LoVo (cell line): Measurements from ENCODE around the gene RNF186.
"Not testable (repeated sequence)": the region's sequence is repeated elsewhere in the genome, so short reads cannot be mapped to it uniquely, and the experiment has no call there.

Experiments used
- DNase-seq: peaks from one replicate; pipeline ENCODE4 v3.0.0-alpha.2; 2016; ENCODE audit warnings: low spot score

RNF186 gene, protein sequence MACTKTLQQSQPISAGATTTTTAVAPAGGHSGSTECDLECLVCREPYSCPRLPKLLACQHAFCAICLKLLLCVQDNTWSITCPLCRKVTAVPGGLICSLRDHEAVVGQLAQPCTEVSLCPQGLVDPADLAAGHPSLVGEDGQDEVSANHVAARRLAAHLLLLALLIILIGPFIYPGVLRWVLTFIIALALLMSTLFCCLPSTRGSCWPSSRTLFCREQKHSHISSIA

DNA sequence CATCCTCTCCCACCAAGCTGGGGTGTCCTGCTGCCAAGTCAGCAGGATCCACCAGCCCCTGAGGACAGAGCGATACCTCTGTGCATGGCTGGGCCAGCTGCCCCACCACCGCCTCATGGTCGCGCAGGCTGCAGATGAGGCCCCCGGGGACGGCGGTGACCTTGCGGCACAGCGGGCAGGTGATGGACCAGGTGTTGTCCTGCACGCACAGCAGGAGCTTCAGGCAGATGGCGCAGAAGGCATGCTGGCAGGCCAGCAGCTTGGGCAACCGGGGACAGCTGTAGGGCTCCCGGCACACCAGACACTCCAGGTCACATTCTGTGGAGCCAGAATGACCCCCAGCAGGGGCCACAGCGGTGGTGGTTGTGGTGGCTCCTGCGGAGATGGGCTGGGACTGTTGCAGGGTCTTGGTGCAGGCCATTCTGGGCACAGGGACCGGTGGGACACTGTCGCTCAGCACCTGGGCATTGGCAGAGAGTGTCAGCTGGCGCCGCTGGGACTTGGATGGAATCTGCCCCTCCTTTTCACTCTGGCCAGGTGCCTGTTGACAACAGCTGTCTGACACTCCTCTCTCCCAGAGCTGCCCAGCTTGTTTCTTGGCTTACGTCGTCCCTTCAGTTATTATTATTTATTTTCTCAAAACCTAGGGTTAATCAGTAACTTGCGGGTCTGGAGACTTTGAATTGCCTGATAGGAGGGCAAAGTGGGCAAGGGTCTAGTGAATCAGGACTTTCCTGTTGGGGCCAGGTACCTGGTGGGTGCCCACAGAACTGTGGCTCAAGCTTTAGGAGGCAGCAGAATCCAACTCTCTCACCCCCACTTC, at the start of gene RNF186:
Gene RNF186, minus strand, starts transcription at position 603 of the 823 bp plus-strand sequence. Its CDS starts 182 bp downstream, at position 421.
- peak; percentile 91 for DNase-seq

DNA sequence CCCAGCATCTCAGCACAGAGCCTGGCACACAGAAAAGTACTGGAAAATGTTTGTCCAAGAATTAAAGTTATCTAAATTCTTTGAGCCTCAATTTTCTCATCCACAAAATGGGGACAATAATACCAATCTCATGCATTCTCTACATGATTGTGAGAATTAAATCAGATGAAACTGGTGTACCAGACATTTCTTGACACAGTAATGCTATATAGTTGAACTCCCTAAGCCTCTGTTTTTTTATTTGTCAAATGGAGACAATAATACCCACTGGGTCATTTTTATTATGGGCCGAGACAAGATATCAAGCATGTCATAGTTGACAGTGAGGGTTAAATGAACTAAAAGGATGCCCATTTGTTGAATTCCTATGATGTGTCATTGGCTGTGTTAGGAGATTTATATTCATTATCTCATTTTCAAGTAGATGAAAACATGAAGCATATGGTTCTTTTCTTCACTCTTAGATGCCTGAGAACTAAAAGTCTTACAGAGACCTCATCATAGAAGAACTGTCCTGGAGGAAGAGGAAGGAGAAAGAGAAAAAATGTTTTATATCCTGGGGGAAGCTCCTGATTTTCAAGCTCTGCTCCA, 49.6 kb upstream of the RNF186 start:
- DNase-seq: no peak

DNA sequence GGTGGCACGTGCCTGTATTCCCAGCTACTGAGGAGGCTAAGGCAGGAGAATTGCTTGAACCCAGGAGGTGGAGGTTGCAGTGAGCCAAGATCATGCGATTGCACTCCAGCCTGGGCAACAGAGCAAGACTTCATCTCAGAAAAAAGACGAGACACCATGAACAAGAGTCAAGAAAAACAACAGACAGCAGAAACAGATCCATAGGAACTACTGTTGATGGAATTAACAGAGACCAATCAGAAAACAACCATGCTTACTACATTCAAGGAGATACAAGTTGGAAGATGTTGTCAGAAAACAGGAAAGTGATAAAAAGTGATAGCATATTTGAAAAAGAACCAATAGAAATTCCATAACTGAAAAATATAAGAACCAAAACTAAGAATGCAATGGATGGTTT, 47.9 kb upstream of the RNF186 start:
- DNase-seq: no peak

DNA sequence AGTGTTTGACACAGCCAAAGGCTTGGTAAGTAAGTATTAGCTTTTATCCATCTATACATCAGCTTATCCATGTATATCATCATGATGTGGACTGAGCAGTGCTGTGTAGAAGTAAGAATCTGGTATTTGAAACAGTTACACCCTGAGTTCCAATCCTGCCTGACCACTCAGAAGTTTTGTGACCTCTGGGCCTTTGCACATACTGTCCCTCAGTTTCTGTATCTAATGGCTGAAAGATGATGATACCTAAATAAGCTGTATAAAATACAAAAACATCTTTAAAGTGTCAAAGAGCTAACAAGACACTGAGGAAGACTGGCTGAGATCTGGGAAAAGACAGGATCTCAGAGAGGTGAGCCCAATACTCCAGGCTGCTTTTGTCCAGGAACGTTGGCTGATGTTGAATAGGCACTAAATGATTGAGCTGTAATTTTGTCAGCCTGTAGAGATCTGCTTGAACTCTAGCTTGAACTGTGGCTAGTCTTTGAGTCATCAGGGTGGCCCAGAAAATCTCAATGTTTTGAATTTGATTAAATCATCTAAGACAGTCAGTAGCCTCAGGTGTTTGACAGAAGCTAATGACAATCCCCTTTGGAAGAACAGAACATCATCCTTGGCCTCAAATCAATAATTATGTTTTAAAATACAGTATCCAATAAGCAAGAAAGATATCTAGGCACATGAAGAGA, 46.9 kb upstream of the RNF186 start:
- DNase-seq: no peak

DNA sequence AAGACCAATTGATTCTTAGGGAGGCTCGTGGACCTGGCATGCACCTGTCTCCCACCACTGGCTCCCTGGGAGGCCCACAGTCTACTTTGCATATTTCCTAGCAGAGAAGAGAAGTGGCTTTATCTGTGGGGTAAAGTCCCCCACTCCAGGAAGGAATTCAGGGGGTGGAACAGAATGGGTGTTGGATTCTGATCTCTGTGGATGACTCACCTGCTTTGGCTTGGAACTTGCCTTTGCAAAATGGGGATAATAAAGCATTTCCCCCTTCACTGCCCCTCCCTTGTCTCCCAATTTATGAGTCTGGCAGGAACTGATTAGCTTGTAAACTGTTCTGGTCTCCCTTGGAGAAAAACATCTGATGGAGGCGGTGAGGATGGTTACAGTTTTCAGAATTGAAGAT, 46.0 kb upstream of the RNF186 start:
- peak; percentile 79 for DNase-seq

DNA sequence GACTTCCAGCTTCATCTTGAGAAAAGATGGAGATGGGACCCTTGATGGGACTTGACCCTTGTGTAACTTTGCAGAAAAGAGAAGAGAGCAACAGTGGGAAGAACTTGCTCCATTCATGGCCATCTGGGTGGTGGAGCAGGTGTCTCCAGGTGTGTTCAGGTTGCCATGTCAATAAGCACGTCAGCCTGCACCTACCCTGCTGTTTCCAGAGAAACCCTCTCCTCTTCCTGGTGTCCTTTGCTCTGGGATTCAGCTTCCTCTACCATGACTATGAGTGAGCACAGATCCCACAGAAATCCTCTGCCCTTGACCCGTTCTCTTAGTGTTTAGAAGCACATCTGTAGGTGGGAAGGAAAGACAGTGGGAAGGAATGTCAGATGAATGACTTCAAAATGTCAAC, 45.3 kb upstream of the RNF186 start:
- DNase-seq: no peak

DNA sequence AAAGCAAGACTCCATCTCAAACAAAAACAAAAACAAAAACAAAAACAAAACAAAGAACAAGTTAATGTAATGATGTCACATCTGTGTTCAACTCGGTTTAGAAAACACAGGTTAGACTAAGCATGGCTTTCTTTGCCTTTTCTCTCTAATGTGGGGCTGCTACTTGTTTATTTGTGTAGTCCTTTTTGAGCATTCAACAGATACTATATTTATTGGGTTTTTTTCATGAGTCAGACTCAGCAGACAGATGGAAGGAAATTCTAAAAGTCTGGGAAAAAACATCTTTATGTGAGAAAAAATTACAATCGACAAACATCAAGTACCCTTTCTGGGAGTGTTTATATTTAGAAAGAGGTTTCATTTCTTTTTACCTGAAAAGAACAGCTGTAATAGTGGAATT, 44.8 kb upstream of the RNF186 start:
- no peak for DNase-seq

DNA sequence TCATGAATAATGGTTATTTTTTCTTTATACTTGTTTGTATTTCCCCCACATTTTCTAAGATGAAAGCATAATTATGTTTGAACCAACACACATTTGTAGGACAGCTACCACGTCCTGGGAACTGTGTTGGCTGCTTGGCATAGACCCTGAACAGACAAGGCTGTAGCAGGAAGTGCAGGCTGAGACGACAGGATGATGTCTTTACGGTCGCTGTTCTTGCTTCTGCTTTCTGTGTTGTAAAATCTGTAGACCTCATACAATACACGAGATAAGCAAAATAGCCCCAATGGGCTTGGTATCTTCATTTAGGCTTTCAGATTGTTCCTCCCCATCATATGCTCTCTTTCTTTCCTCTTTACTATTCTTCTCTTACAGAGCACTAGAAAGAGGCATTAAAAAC, 43.8 kb upstream of the RNF186 start:
- no peak for DNase-seq

DNA sequence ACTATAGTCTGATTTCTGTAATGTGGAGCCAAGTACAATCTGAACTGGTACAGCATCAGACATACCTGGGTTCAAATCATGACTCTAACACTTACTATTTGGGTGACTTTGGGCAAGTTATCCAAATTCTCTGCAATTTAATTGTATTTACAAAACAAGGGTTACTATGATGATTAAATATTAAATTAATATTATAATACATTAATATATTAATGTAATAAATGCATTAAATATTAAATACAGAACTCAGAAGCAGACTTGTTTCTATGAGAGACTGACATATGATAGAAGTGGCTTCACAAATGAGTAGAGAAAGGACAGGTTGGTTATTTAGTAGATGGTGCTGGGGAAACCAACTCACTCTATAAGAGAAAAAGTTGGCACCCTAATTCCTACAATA, 39.8 kb upstream of the RNF186 start:
- DNase-seq: no peak

DNA sequence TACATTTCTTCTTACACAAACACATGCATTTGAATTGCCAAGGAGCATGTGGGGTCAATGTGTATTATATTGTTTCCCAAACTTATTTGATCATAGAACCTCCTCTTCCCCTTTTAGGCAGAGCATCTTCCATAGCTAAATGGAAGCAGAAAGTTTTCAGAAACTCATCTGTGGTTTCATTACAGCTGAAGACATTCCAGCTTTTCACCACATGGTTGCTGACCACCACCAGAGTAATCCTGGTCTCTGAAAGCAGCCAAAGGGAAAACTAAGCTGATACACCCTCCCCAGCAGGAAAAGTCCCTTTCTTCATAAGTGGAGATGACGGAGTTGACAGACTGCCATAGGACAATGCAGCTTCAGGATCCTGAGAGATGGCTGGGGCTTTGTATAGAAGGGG, 37.0 kb upstream of the RNF186 start:
- no peak for DNase-seq

DNA sequence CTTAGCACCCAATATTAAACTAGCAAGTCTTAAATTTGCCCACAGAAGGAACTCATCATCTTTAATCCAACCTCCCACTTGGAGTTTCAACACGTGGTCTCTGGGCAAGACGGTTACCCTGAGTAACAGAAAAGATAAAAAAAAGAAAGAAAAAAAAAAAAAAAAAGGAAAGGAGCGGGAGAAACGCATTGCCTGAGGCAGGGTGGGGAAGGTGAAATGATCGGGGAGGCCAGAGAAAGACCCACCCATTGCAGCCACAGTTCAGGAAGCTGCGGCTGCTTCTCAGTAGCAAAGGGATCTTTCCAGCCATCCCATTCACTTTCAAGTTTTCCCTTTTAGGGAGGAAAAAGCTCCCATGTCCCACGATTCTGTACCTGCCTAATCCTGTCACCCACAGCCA, 35.1 kb upstream of the RNF186 start:
- no peak for DNase-seq

DNA sequence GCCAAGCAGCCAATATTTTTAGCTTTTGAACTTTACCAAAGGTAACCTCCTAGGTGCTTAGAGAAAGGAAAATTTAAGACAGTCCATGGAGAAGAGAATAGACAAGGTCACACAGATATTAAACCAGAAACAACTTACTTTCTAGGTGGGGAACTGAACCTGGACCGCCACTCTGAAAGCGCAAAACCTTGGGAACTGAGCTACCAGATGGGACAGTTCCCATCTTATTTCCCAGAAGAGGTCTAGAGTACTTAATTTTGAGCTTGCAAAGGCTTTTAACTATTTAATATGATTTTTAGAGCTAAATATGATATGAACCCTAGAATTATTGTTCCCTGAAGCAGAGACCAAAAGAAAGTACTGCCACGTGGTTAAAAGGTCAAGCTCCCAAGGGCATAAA, 34.2 kb upstream of the RNF186 start:
- DNase-seq: not testable (repeated sequence)

DNA sequence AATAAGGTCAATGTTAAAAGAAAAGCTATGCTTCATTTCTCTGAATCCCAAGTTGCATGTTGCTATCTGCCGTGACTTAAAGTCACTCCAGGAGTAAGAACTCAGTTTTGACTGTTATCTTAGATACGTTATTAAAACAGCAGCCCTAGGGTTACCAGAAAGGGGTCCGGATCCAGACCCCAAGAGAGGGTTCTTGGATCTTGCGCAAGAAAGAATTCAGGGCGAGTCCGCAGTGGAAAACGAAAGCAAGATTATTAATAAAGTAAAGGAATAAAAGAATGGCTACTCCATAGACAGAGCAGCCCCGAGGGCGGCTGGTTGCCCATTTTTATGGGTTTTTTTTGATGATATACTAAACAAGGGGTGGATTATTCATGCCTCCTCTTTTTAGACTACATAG, 32.3 kb upstream of the RNF186 start:
- DNase-seq: not testable (repeated sequence)

DNA sequence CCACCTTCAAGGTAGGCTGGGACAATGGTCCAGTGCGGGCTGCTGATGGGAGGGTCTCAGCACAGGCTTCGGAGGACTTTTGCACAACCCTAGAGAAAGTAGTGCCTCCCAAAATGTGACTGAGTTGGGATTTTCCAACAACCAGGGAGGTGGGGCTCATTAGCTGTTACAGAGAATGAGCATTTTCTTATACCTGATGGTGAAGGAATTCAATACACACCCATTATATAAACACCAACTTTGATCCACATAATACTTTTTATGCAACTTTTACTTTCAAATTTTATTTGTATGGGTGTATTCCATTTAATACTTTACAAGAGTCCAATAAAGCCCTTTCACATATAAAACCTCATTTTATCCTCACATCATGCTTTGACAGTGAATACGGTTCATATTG, 31.3 kb upstream of the RNF186 start:
- no peak for DNase-seq

DNA sequence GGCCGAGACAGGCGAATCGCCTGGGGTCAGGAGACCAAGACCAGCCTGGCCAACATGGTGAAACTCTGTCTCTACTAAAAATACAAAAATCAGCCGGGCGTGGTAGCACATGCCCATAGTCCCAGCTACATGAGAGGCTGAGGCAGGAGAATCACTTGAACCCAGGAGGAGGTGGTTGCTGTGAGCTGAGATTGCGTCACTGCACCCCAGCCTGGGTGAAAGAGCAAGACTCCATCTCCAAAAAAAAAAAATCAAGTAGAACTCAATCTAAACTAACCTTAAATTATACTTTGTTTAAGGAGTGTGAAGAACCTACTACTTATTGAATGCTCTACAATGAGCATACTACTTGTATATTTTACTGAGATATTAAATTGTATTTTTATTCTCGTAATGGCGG, 30.5 kb upstream of the RNF186 start:
- DNase-seq: no peak

DNA sequence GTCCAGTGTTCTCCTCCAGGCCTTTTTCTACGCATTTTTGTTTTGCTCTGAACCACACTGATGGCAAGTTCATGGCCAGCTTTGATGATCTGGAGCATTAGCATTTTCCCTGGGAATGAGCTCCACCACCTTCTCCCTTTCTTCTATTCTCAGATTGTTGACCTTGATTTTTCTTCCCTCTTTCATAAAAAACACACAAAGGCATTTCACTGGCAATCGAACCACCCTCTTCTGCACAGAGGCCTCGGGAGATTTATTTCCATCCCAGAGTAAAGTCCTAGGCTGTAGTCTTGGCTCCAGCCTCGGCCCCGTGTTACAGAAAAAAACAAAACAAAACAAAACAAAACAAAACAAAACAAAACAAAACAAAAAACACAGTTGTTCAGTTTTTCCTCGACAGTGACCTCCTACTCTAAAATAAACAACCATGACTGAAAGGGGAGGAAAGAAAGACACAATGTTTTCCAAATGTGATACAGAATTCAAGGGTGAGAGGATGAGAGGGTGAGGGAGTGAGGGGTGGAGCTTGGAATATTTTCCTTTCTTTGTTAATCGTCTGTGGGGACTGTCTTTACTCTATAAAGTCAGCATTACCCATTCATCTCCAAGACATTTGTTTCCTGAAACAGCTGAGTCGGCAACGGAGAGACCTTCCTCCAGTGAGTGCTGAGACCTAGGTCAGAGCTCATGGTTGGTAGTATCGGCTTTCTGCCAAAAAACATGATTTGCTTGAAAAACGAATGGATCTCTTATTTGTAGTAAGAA, 29.8 kb upstream of the RNF186 start:
- DNase-seq: no peak

DNA sequence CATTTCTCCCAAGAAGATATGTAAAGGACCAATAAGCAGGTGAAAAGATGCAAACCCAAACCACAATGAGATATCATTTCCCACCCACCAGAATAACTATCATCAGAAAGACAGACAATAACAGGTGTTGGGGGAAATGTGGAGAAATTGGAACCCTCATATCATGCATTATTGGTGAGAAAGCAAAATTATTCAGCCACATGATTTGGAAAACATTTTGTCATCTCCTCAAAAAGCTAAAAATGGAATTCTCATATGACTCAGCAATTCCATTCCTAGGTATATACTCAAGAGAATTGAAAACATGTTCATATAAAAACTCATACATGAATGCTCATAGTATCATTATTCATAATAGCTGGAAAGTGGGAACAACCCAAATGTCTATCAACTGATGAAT, 25.1 kb upstream of the RNF186 start:
- no peak for DNase-seq

DNA sequence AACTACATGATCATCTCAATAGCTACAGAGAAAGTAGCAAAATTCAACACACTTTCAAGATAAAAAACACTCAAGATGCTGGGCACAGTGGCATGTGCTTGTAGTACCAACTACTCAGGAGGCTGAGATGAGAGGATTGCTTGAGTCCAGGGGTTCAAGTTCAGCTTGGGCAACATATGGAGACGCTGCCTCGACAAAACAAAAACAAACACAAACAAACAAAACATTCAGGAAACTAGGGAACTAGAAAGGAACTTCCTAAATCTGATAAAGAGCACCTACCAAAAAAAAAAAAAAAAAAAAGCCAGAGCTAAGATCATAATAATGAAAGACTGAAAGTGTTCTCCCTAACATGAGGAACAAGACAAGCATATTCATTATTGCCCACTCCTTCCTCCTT, 22.8 kb upstream of the RNF186 start:
- no peak for DNase-seq

DNA sequence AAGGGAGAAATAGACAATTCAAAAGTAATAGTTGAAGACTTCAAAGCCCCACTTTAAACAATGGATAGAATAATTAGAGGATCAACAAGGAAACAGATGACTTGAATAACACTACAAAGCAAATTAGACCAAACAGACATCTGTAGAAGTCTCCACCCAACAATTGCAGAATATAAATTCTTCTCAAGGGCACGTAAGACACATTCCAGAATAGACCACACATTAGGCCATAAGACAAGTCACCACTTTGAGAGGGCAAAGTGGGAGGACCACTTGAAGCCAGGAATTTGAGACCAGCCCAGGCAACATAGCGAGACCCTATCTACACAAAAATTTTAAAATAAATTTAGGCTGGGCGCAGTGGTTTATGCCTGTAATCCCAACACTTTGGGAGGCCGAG, 20.5 kb upstream of the RNF186 start:
- no peak for DNase-seq

DNA sequence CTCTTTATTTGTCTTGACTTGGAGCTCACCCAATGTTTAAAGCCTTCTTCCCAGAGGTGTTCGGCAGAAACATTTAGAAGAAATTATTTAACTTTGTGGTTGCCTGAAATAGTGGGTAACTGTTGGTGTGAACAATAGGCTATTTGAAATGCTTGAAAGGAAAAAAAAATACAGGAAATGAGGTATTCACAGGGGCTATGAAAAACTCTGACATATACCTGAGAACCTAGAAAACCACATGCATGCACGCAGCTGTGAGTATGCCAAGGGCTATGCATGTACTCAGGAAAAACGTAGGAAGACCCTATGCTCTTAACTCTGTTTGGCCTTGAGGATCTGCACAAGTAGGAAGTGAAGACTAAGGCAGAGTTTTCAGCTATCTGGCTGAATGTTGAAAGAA, 16.4 kb upstream of the RNF186 start:
- DNase-seq: no peak

DNA sequence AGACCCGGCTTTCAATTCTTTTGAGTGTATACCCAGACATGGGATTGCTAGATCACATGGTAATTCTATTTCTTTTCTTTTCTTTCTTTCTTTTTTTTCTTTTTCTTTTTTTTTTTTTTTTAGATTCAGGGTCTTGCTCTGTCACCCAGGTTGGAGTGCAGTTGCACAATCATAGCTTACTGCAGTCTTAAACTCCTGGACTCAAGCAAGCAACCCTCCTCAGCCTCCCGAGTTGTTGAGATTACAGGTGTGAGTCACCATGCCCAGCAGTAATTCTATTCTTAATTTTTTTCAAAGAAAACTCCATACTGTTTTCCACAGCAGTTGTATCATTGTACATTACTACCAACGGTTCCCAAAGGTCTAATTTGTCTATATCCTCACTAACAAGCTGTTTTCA, 13.5 kb upstream of the RNF186 start:
- no peak for DNase-seq

DNA sequence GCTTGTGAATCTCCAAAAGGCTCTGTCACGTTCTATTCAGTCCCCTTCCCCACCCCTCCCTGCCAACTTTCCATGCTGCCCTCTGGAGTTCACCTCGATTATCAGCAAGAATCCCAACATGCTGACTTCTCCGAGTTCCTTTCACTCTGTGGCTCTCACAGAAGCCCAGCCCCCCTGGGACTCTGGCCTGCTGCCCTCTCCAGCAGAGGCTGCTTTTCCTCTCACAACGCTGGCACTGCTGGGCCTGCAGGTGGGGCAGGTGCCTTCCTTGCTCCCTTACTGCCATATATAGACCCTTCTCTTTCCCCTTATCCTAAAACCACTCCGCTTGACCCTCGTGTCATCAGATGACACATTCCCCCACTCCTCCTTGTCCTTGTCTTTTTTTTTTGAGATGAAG, 10.2 kb upstream of the RNF186 start:
- DNase-seq: no peak
